GM19438 (cell line): ENCODE results near the gene RRP1B.

Experiments
- ATAC-seq: cut with Tn5 transposase; IDR thresholded peaks from one replicate; pipeline ENCODE4 v1.9.1; 2021; ENCODE audit warnings: low read depth; ENCODE audit not compliant: unreplicated experiment

Gene RRP1B

DNA sequence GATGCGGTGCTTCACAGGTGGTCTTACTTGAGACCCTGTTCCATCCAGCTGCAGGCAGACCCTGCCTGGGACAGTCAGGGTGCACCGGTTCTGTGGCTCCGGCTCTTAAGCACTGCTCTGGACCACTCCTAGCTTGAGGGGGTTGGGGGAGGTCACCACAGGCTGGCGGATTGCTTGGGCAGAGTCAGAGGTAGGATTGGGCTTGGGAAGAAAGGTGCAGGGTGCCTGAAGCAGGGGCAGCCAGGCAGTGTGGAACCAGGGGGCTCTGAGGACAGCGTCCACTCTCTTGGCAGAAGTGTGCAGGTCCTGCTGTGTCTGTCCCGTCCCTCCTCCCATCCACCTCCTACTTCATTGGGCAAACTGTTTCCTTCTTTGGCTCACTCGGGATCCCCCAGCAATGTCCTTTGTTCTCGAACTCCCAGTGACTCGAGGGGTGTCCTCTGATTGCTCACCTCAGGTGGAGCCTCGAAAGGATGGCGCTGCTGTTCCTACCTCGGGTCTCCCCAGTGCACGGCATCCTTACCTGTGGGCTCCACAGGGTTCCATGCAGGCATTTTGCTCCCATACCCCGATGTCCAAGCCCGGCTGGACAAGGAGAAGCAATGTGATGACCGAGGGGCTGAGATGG lies 61.3 kb downstream of the RRP1B start:
- ATAC-seq: no peak

DNA sequence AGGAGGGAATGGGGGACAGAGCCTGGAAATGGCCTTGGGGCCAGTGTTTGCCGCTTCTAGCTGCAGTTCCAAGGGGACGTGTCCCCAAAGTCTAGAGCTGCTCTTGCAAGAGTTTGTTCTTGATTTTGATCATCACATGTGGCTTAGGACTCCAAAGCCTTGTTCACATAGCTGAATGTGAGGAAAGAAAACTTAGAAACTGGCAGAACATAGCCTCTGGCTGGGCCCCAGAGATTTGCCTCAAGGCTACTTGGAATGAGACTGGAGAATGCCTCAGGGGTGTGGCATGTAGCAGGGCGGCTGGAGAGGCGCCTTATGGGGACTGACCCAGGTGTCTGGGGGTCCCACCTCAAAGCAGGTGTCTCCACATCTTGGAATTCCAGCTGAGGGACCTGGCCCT lies 61.8 kb downstream of the RRP1B start:
- no peak for ATAC-seq

DNA sequence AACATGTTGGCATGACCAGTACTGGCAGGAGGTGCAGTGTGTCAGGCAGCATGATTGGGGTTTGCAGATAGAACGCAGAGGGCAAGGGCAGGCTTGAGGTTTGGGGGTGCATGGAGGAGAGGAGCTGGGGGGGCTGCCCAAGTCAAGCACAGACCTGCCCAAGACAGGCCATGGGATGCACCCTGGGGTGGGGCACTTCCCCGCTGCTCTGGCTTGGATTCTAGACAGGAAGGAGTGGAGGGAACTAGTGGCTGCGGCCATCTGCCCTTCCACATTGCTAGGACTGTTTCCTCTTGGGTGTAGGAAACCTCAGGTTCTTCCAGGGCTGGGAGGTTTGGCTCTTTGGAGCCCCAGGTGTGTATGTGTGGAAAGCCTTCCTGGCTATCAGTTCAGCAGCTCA lies 62.6 kb downstream of the RRP1B start:
- ATAC-seq: no peak

DNA sequence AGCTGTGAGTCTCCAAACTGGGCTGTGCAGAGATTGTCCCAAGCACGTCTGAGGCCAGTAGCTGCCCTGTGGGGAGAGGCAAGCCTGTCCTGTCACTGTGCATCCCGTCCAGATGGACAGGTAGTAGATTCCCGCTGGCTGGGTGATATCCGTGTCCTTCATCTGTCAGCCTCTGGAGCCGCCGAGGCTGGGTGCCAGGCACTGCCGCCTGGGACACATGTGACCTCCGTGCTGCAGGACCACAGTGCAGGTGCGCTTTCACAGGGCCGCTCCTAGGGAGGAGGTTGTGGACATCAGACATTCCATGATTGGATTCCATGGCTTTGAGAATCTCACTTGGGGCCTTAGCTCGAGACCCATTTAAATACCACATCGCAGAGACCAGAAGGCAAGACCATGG lies 64.3 kb downstream of the RRP1B start:
- no peak for ATAC-seq

DNA sequence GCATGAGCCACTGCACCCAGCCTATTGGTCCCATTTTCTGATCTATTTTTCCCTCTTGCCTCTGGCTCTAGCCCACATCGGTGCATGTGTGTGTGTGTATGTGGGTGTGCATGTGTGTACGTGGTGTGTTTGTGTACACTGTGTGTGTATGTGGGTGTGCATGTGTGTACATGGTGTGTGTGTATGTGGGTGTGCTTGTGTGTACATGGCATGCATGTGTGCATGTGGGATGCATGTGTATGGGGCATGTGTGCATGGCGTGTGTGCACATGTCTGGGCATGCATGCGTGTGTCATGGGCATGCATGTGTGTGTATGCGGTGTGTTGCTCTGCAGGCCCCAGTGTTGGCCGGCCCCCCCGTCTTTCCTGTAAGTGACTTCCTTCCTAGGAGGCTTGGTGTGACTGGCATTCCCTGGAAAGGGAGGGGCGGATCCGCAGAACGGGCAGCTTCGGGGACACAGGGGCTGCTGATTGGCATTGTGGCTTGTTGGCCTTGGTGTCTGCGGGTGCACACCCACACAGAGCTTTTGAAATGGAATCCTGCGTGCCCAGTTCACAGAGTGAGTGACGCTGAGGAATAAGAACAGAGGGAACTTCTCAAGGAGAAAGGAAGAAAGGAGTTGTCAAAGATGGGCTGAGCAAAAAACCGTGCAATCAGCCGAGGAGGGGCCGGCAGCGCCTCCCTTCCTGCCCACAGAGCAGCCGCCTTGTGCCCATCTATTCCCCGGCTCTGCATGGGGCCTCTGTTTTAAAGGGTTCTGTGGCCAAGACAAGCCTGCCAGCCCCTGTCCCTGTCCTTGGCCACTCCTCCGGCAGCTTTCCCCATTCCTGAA lies 67.5 kb downstream of the RRP1B start:
- ATAC-seq: no peak

DNA sequence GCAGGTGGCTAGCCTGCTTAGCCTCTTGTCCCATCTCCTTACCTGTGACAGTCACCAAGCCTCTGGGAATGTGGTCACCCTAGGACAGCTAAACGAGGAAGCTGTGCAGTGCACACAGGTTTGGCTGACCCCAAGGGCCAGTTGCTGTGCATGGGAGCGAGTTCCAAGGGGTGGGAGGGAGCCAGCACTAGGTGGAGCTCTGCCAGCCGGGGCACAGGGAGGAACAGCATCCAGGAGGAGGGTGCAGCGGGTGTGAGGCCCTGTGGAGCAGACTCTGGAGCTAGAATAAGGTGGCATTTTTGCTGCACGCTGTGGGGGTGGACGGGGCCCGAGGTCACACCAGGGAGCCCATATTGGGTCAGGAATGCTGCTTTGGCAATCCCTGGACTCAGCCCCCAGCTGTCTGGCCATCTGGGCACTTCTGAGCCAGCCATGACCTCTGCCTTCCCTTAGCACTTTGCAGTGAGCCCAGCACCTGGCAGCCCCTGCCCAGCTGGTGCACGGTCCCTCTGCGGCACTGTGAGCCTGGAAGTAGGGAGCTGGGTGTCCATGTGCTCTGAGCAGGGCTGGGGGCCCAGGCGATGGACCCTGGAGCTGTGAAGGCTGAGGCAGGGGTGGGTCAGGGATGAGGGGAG lies 68.3 kb downstream of the RRP1B start:
- ATAC-seq: no peak

DNA sequence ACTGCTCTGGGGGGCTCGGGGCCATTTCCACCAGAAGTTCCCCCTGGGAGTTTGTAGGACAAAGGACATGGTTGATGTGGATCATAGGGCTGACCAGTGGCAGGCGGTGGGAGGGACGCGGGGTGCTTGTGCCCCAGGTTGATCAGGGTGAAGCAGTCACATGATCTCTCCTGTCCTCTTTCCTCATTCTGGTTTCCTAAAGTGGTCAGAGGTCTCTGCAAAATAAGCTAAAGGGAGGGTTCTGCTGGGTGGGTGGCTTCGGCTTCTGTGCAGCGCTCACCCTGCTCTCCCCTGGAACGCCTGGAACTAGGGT lies 68.8 kb downstream of the RRP1B start:
- peak; percentile 34 for ATAC-seq

DNA sequence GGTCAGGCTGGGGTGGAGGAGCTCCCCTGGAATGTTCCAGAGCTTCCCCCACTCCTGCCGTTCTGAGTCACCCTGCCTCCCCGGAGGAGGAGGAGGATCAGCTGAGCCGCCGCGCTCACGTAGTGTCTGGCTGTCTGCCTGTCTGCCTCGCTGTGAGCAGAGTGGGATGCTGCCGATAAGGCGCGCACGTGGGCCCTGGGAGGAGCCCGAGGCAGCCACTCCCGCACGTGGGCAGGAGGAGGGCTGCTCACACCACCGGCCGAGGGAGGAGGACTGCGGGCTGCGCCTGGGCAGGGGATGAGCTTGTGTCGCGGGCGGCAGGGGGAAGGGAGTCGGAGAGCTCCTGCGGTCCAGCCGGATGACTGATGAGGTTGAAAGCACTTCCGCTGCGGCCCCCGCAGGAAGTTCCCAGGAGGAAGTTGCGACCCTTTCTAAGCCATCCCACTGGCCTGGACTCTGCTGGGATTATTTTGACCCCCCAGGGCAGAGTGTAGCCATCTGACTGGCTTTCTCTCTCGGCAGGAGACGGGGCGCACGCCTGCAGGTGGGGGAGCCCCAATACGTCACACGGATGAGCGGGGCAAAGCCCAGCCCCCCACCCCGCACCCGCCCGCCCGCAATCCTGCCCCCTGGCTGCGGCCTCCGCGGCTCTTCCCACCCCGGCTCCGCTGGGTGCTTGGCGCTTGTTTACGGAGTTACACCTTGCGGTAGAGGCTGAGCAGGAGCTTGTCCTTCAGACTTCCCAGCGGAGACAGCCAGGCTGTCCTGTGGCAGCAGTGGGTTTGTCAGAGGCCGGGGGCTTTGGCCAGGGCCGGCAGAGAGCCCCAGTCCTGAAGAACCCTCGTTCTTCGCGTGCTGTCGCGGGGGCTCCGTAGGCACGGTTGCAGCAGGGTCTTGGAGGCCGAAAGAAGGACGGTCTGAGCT lies 69.4 kb downstream of the RRP1B start:
- ATAC-seq: peak; percentile 63

DNA sequence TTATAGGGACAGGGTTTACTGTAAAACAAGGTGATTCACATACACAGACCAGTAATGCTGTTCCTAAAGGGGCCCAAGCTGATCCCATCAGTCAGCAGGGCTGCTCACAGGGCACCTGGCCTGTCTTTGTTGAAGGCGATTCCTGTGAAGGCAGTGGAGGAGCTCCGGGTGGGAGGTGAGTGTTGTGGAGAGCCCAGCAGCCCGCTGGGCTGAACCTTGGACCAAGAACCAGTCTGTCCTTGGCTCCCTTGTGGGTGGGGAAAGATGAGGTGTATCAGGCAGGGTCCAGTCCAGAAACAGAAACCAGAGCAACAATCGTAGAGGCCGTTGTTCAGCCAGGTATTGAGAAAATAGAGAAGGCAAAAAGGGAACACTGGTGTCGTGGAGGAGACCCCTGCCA lies 72.1 kb downstream of the RRP1B start:
- ATAC-seq: no peak

DNA sequence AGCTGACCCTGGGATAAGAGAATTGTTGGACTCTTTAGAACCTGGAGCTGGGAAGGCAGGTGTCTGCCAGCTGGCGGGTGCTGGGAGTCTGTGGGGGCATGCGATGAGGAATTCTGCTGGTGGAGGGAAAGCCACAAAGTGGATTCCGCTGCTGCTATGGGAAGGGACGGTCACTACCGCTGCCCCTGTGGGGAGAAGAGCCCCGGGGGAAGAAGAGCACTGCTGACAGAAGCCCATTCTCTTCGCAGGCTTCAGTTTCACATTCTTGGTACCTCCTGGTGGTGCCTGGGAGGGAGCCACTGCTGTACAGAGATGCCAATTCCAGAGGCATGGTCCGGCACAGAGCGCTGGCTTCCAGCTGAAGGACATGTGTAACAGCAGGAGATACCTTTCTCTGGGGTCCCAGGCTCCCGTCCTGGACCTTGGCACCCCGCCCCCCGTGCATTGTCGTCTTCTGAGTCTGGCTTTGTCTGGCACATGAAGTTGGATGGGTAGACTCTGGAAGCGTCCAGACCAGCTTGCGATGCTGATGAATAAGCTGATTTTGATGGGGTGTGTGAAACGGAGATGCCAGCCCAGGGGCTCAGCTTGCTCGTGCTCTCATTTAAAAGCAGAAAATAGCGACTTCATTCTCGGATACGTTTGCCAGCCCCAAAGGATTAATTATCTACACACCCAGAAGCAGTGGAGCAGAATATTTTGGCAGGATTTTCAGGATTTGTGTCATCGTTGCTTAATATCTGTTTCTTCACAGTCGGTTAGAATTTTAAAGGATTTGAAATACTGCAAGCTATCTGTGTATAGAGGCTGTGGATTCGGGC lies 72.7 kb downstream of the RRP1B start:
- no peak for ATAC-seq

DNA sequence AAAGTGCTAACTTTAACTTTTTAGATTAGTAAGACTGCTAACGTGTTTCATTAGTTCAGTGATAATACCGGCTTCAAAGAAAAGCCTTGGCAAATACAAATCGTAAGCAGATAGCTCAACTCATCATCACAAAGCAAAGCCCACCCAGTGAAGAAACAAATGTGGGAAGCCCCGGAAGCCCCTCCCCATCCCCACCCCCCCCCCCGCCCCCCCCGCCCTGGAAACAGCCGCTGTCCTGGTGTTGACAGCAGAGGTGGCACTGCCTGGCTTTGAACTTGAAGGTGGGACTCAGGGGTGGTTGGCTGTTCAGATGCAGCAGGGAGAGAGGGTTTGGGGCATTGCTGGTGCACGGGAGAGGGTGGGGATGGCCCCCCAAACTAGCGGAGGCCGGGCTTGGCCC lies 73.7 kb downstream of the RRP1B start:
- no peak for ATAC-seq

DNA sequence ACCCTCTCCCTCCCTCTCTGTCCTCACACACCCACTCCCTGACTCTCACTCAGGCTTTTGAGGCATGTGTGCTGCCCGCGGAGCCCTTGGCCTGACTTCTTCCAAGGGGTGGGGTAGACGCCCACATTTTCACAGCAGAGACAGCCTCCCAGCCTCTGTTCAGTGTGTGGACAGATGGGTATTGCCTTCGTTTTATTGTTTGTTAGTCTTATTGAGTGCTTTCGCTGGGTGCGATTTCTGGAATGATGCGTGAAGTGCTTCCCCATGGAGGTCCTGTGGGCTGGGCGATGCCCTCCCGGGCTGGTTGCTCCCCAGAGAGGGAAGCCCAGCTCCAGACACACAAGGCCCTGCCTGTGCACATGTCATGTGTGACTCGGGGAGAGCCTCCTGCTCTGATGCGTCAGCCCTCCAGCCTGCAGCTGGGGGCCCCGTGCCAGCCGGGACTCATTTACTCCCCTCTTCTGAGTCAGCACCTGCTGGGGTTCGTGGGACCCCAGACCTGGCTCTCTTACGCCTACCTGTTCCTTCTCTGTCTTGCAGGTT lies 74.2 kb downstream of the RRP1B start:
- no peak for ATAC-seq

DNA sequence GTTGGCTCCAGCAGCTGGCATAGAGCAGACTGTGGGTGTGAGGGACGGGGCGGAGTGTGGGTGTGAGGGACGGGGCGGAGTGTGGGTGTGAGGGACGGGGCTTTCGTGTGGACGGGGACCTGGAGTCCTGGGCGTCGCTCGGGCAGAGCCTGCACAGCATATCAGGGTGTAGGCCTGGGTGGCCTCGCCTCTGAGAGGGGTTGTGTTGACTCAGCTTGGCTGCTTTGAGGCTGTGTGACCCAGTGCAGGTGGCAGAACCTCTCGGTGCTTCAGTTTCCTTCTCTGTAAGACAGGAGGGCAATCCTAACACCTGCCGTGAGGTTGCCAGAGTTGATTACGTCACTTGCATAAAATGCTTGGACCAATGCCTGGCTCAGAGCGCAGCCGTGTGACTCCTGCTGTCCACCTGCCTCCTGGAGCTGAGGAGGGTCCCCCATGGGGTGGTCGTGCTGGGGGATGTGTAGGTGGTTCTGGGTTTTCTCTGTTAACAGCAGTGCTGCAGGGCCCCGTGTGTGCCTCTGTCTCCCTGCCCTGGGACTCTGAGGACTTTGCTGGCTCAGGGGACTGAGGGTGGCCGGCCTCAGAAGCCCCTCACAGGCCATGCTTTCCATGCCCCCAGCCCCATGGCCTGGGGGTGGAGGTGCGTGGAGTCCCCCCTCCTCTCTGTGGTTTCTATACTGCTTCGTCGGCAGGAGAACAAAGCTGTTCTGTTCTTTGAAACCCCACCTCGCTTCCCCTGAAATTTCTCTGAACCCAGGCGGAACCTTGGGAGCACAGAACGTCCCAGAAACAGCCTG lies 75.0 kb downstream of the RRP1B start:
- ATAC-seq: no peak

DNA sequence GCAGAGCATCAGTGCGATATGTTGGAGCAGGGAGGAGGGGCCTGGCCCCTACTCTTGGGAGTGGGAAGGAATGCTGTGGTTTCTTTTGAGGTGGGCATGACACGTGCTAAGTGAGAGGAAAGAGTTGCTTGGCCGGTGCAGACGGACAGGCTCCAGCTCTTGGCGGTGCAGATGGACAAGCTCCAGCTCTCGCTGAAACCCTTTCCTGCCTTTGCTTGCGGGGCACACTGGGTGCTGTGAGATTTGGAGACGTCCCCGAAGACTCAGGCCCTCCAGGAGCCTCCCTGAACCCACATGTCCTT lies 75.5 kb downstream of the RRP1B start:
- ATAC-seq: no peak

DNA sequence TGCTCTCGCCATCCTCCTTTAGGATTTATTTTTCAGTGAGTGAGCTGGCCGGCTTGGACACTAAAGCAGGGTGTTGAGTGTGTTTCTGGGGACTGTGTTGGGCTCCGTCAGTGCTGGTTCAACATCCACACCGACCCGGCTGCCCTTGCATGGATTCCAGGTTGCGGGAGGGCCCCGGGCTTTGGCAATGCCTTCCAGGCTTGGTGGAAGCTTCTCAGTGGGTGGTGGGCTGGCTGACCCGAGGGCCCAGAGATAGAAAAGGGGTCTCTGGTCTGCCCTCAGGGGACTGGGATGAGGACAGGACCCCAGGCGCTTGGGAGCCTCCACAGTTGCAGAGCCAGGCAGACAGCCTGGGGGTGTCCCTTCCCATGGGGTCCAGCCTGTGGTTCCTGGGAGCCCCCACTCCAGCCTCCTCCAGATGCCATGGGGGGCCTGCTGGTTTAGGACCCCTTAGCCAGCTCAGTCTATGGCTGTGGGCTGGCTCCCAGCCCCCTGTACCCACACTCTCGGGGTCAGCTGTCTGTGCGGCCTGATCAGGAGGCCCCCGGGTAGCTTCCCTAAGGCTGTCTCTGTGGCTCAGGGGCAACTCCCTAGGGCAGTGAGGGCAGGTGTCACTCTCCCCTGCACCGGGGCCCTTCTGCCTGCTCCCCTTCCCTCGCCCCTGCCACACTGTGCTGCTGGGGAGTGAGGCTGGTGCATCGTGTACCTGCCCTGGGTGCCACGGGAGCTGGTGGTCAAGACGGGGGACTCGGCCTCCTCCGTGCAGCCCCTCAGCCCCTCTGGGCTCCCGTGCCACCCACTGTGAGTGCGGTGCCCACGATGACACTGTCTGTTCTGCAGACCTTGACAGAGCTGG lies 76.1 kb downstream of the RRP1B start:
- ATAC-seq: no peak

DNA sequence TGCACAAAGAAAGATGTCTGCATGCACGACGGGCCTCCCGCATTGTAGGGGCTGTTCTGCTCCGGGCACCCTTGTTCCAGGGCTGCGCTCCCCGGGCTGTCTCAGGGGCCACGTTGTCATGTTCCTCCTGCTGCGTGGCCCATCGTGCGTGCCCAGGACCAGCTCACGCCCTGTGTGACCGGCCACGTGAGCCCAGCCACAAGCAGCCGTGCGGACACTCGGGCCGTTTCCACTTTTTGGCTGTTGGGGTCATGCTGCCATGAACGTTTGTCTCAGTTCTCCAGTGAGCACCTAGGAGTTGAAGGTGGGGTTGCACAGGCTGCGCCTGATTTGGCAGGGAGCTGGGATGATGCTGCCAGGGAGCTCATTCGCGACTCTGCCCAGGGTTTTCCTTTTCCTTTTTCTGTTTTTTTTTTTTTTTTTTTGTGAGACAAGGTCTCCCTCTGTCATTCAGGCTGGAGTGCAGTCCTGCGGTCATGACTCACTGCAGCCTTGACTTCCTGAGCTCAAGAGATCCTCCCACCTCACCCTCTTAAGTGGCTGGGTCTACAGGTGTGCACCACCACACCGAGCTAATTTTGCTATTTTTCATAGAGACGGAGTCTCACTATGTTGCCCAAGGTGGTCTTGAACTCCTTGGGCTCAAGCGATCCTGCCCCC lies 77.0 kb downstream of the RRP1B start:
- ATAC-seq: no peak

DNA sequence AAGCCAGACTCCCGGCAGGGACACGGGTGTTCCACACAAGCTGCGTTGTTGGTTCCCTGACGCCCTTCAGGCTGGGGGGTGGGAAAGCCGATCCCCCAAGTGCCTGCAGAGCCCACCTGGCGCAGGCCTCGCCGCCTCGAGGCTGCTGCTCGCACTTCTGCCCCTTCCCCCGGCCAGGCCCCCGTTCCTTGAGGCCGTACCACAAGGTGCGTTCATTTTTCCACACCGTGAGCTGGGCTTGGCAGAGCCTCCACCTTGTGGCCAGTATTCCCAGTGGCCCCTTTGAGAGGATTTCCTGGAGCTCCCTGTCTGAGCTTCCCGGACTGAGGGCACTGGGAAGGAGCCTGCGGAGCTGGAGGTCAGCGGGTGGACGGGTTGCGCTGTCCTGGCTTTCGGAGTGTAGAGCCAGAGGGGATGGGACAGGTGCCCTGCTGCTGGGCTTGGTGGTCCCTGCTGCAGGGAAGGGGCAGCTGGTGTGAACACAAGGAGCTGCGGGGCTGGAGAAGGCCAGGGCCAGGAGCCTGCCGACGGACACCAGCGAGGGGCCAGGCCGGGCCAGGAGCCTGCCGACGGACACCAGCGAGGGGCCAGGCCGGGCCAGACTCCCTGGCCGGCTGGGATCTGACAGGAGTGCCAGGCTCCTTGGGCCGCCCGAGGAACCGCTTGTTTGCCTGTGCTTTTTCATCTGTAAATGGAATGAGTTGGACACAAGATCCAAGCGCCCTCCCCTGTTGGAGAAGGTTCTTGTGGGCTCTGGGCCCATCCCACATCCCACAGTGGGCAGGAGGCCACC lies 78.0 kb downstream of the RRP1B start:
- no peak for ATAC-seq
